GM19452 (cell line): ENCODE results near the gene BUD31.

Experiments used
- ATAC-seq: cut with Tn5 transposase; IDR thresholded peaks from one replicate; pipeline ENCODE4 v1.9.1; 2021; ENCODE audit not compliant: unreplicated experiment

Gene BUD31

GRCh38 chr7:99461221-99461620 lies 52.5 kb downstream of the BUD31 start:
- ATAC-seq, result no peak

GRCh38 chr7:99465421-99465768 lies 56.6 kb downstream of the BUD31 start:
- no peak for ATAC-seq

- ATAC-seq, result no peak
These were observed 59.7 kb downstream of the BUD31 start for GRCh38 chr7:99468336-99468918.
